Measurements from ENCODE around the gene KCTD16. TPM values are rescaled to one million over a fixed set of nuclear protein-coding genes. Genes with fewer than 3 reads are reported as not detected.

The KCTD16 gene
- total RNA-seq, 1 experiment from 2014 or later: 0.17 TPM

GRCh38 chr5:144198386-144198785, 27.7 kb downstream of the KCTD16 start:
- in situ Hi-C loops (cut with HindIII; ENCODE audit: low pct_unique_long_range_greater_than_20kb, low sequenced_read_pairs): no loop called here
- peak; percentile 74 for DNase-seq (ENCODE audit: low read depth)

- in situ Hi-C loops (cut with HindIII; ENCODE audit: low pct_unique_long_range_greater_than_20kb, low sequenced_read_pairs): no loop called here
- no peak for DNase-seq (ENCODE audit: low read depth)
Observed at GRCh38 chr5:144201588-144201987, 30.9 kb downstream of the KCTD16 start.

- no peak for DNase-seq (ENCODE audit: low read depth)
- in situ Hi-C loops (cut with HindIII; ENCODE audit: low pct_unique_long_range_greater_than_20kb, low sequenced_read_pairs): no loop called here
Observed at GRCh38 chr5:144202072-144202471, 31.4 kb downstream of the KCTD16 start.

- in situ Hi-C loops (cut with HindIII; ENCODE audit: low pct_unique_long_range_greater_than_20kb, low sequenced_read_pairs): no loop called here
- no peak for DNase-seq (ENCODE audit: low read depth)
Observed at GRCh38 chr5:144202726-144203125, 32.1 kb downstream of the KCTD16 start.

- peak; percentile 61 for DNase-seq (ENCODE audit: low read depth)
- in situ Hi-C loops (cut with HindIII; ENCODE audit: low pct_unique_long_range_greater_than_20kb, low sequenced_read_pairs): no loop called here
Observed at GRCh38 chr5:144203750-144204596, 33.3 kb downstream of the KCTD16 start.

- DNase-seq (ENCODE audit: low read depth): peak; percentile 56
- in situ Hi-C loops (cut with HindIII; ENCODE audit: low pct_unique_long_range_greater_than_20kb, low sequenced_read_pairs): no loop called here
Observed at GRCh38 chr5:144205141-144205551, 34.5 kb downstream of the KCTD16 start.

- peak; percentile 34 for DNase-seq (ENCODE audit: low read depth)
- in situ Hi-C loops (cut with HindIII; ENCODE audit: low pct_unique_long_range_greater_than_20kb, low sequenced_read_pairs): no loop called here
Observed at GRCh38 chr5:144206141-144206540, 35.5 kb downstream of the KCTD16 start.

- in situ Hi-C loops (cut with HindIII; ENCODE audit: low pct_unique_long_range_greater_than_20kb, low sequenced_read_pairs): no loop called here
- DNase-seq (ENCODE audit: low read depth): no peak
Observed at GRCh38 chr5:144207875-144208444, 37.3 kb downstream of the KCTD16 start.

- in situ Hi-C loops (cut with HindIII; ENCODE audit: low pct_unique_long_range_greater_than_20kb, low sequenced_read_pairs): no loop called here
- DNase-seq (ENCODE audit: low read depth): no peak
Observed at GRCh38 chr5:144209361-144209760, 38.7 kb downstream of the KCTD16 start.

- DNase-seq (ENCODE audit: low read depth): no peak
- in situ Hi-C loops (cut with HindIII; ENCODE audit: low pct_unique_long_range_greater_than_20kb, low sequenced_read_pairs): no loop called here
Observed at GRCh38 chr5:144210655-144211054, 40.0 kb downstream of the KCTD16 start.

- DNase-seq (ENCODE audit: low read depth): peak; percentile 44
- in situ Hi-C loops (cut with HindIII; ENCODE audit: low pct_unique_long_range_greater_than_20kb, low sequenced_read_pairs): no loop called here
Observed at GRCh38 chr5:144219869-144220268, 49.2 kb downstream of the KCTD16 start.

GRCh38 chr5:144227363-144227999, 56.8 kb downstream of the KCTD16 start:
- DNase-seq (ENCODE audit: low read depth): no peak
- in situ Hi-C loops (cut with HindIII; ENCODE audit: low pct_unique_long_range_greater_than_20kb, low sequenced_read_pairs): no loop called here

GRCh38 chr5:144230806-144231205, 60.1 kb downstream of the KCTD16 start:
- in situ Hi-C loops (cut with HindIII; ENCODE audit: low pct_unique_long_range_greater_than_20kb, low sequenced_read_pairs): no loop called here
- no peak for DNase-seq (ENCODE audit: low read depth)

GRCh38 chr5:144232285-144232684, 61.6 kb downstream of the KCTD16 start:
- no peak for DNase-seq (ENCODE audit: low read depth)
- in situ Hi-C loops (cut with HindIII; ENCODE audit: low pct_unique_long_range_greater_than_20kb, low sequenced_read_pairs): no loop called here

GRCh38 chr5:144236499-144236898, 65.8 kb downstream of the KCTD16 start:
- no peak for DNase-seq (ENCODE audit: low read depth)
- in situ Hi-C loops (cut with HindIII; ENCODE audit: low pct_unique_long_range_greater_than_20kb, low sequenced_read_pairs): no loop called here

GRCh38 chr5:144237851-144238250, 67.2 kb downstream of the KCTD16 start:
- DNase-seq (ENCODE audit: low read depth): no peak
- in situ Hi-C loops (cut with HindIII; ENCODE audit: low pct_unique_long_range_greater_than_20kb, low sequenced_read_pairs): no loop called here

- no peak for DNase-seq (ENCODE audit: low read depth)
- in situ Hi-C loops (cut with HindIII; ENCODE audit: low pct_unique_long_range_greater_than_20kb, low sequenced_read_pairs): no loop called here
Observed at GRCh38 chr5:144247131-144247530, 76.5 kb downstream of the KCTD16 start.

- DNase-seq (ENCODE audit: low read depth): no peak
- in situ Hi-C loops (cut with HindIII; ENCODE audit: low pct_unique_long_range_greater_than_20kb, low sequenced_read_pairs): no loop called here
Observed at GRCh38 chr5:144248015-144248414, 77.3 kb downstream of the KCTD16 start.

- in situ Hi-C loops (cut with HindIII; ENCODE audit: low pct_unique_long_range_greater_than_20kb, low sequenced_read_pairs): no loop called here
- no peak for DNase-seq (ENCODE audit: low read depth)
Observed at GRCh38 chr5:144249755-144250464, 79.2 kb downstream of the KCTD16 start.
